ENCODE results near the gene NRG3. TPM values are rescaled to one million over a fixed set of nuclear protein-coding genes. Genes with fewer than 3 reads are reported as not detected.

The NRG3 gene
- total and polyA plus RNA-seq, 2 of the 8 experiments (the other 6 are each of a cell fraction or from before 2014, with no cell fraction given): 4.2 to 5.0 TPM

DNA sequence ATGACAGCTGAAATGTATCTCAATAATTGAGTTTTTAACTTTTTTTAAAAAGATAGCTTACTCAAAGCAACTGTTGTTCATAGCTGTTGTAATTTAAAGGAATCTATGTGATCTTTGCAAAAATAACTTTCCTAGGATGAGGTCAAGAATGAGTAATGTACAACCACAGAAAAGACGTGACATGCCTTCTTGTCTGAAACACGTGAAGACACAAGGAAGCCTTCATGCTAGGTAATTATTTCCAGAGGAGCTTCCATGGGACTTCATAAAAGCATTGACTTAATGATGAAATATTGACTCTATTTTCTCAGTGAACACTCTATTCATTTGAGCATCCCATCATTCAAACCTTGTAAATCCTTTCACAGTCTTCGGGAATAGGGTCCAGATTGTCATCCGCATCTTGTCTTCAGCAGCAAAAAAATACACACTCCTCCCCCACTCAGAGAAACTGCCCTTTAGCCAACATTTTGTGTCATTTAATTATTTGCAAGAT is 528.0 kb downstream of the NRG3 start:
- H3K4me1 ChIP-seq (replicated peaks in 1 of 4; ENCODE audit: control insufficient read depth in 3 of 4, insufficient read depth in 4 of 4, low read length in 3 of 4): 0 out of 7 replicates have a peak, but pooled peaks cover 0 to 2% (median 2%) of the 10 kb centered on the region in 4 experiments
- no peak overlapping the region for H3K4ac ChIP-seq (replicated peaks; ENCODE audit: insufficient read length, low read depth, low read length)
- no peaks in the 10 kb centered on the region for H3K27me3 ChIP-seq (replicated peaks in 1 of 4; ENCODE audit: control insufficient read depth in 3 of 4, extremely low read depth in 1 of 4, insufficient read depth in 3 of 4, low read length in 3 of 4)
- H3K4me3 ChIP-seq (ENCODE audit: extremely low read depth in 1 of 4, insufficient read depth in 2 of 4, low read depth in 3 of 4, low read length in 4 of 4): no peak overlapping the region
- no peaks in the 10 kb centered on the region for H3K23me2 ChIP-seq (ENCODE audit: low read depth, low read length)
- no peak overlapping the region for H2BK5ac ChIP-seq (ENCODE audit: low read depth, low read length)
- H2BK20ac ChIP-seq (ENCODE audit: low read length): no peak overlapping the region
- no peak overlapping the region for H3K4me2 ChIP-seq (ENCODE audit: insufficient read depth in 1 of 2, low read depth in 2 of 2, low read length in 2 of 2)
- DNase-seq (ENCODE audit: low read depth in 1 of 2, low spot score in 2 of 2) (no peak), FAIRE-seq (no peak)
- ChIA-PET CTCF (ENCODE audit: partially characterized antibody) (interaction anchor here (1.6 kb wide), 1 partner anchor 419 kb away, joined by 4 read pairs; no protein-coding TSS in a partner anchor), POLR2A (ENCODE audit: partially characterized antibody) (no interaction called here)
- H3K9ac ChIP-seq (replicated peaks in 1 of 4; ENCODE audit: extremely low read depth in 1 of 4, low read depth in 3 of 4, low read length in 3 of 4): no peak overlapping the region
- H3K18ac ChIP-seq (ENCODE audit: extremely low read depth, low read length): no peak overlapping the region
- H4K91ac ChIP-seq (replicated peaks; ENCODE audit: insufficient read length, low read length): no peak overlapping the region
- WGBS, 2 experiments (ENCODE audit: extremely low coverage in 1 of 2, insufficient coverage in 1 of 2, insufficient read length in 1 of 2, insufficient replicate concordance in 2 of 2, low coverage in 1 of 2, low lambda C conversion rate in 2 of 2, missing lambda C conversion rate in 1 of 2): 92% methylated on average over 4 of the region's 4 CpGs; no CpG with 5 or more reads in 1 of the 2 experiments
- H4K20me1 ChIP-seq (replicated peaks in 1 of 2; ENCODE audit: control insufficient read depth in 1 of 2, insufficient read depth in 2 of 2, low read length in 2 of 2): no peaks in the 10 kb centered on the region
- no peaks in the 10 kb centered on the region for H3K9me3 ChIP-seq (ENCODE audit: insufficient read depth in 2 of 2, low read depth in 1 of 2, low read length in 1 of 2)
- H2BK120ac ChIP-seq (replicated peaks; ENCODE audit: low read depth, low read length): no peak overlapping the region
- H3K36me3 ChIP-seq (ENCODE audit: control insufficient read depth in 2 of 4, insufficient read depth in 4 of 4, low read length in 3 of 4): no peaks in the 10 kb centered on the region
- no peak overlapping the region for H2AK5ac ChIP-seq (ENCODE audit: low read depth, low read length)
- H2BK12ac ChIP-seq (ENCODE audit: low read depth, low read length): no peak overlapping the region
- H4K8ac ChIP-seq (ENCODE audit: extremely low read depth, insufficient read depth, low read length): no peak overlapping the region
- no peak overlapping the region for H3K27ac ChIP-seq (ENCODE audit: low read depth, low read length)
- H2BK15ac ChIP-seq (ENCODE audit: low read length): no peak overlapping the region
- H4K5ac ChIP-seq (ENCODE audit: insufficient read length, low read depth, low read length): no peak overlapping the region
- H3K79me1 ChIP-seq (ENCODE audit: low read depth, low read length): no peaks in the 10 kb centered on the region
- no peak overlapping the region for H2AFZ ChIP-seq (ENCODE audit: low read length)
- no peaks in the 10 kb centered on the region for H3K79me2 ChIP-seq (ENCODE audit: control insufficient read depth in 1 of 2, insufficient read depth in 2 of 2, low read length in 2 of 2)
- no peak overlapping the region for H3K14ac ChIP-seq (ENCODE audit: insufficient read length)
- no peak overlapping the region for H3K56ac ChIP-seq (replicated peaks; ENCODE audit: insufficient read length, low read depth, low read length)
- H3K23ac ChIP-seq (ENCODE audit: insufficient read length): no peak overlapping the region
- TF ChIP-seq EZH2 (IDR thresholded peaks at IDR 0.05; ENCODE audit: low read depth, low read length, severe bottlenecking) (no peak), PHF8 (conservative IDR thresholded peaks at IDR 0.05; ENCODE audit: low read depth, low read length) (no peak), CEBPB (IDR thresholded peaks at IDR 0.05; ENCODE audit: low read depth, low read length) (no peak), TEAD4 (IDR thresholded peaks at IDR 0.05; ENCODE audit: low read depth, low read length) (no peak), CBX8 (IDR thresholded peaks at IDR 0.05; ENCODE audit: borderline replicate concordance, low read depth, low read length) (no peak), EP300 (IDR thresholded peaks at IDR 0.05; ENCODE audit: borderline replicate concordance in 1 of 2, low read depth in 2 of 2, low read length in 2 of 2) (no peak), RNF2 (IDR thresholded peaks at IDR 0.05; ENCODE audit: borderline replicate concordance, low read depth, low read length, missing control alignments, poor library complexity, severe bottlenecking) (no peak), SP1 (IDR thresholded peaks at IDR 0.05; ENCODE audit: low read depth, low read length) (no peak), MAFK (IDR thresholded peaks at IDR 0.05; ENCODE audit: low read depth, low read length) (no peak), SIN3A (conservative IDR thresholded peaks at IDR 0.05 in 1 of 2, IDR thresholded peaks at IDR 0.05 in 1 of 2; ENCODE audit: low read depth in 1 of 2, low read length in 2 of 2) (no peak), ASH2L (IDR thresholded peaks at IDR 0.05; ENCODE audit: low read length) (no peak), SIX5 (IDR thresholded peaks at IDR 0.05; ENCODE audit: low read depth, low read length) (no peak)
- TF ChIP-seq, protein P1, sequence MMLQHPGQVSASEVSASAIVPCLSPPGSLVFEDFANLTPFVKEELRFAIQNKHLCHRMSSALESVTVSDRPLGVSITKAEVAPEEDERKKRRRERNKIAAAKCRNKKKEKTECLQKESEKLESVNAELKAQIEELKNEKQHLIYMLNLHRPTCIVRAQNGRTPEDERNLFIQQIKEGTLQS (IDR thresholded peaks at IDR 0.05; ENCODE audit: insufficient read depth, low read depth, low read length): no peak
